ENCODE results near the gene NXPH1. TPM values are rescaled to one million over a fixed set of nuclear protein-coding genes. Genes with fewer than 3 reads are reported as not detected.

NXPH1 gene
- total and polyA plus RNA-seq, 2 donors (not counting 1 experiment from before 2014, with no cell fraction given), result not detected

GRCh38 chr7:8480527-8480926, 47.1 kb downstream of the NXPH1 start:
- CTCF ChIA-PET, result no interaction called here
- H3K4me2 ChIP-seq (replicated peaks; ENCODE audit: low read depth, low read length, poor library complexity, severe bottlenecking), result no peak overlapping the region
- ATAC-seq (ENCODE audit: low read depth) (no peak), DNase-seq (no peak)
- H3K27me3 Mint-ChIP-seq, result peaks cover 3% of the 10 kb centered on the region
- peaks cover 6% of the 10 kb centered on the region for H3K9me3 Mint-ChIP-seq (ENCODE audit: insufficient read depth)
- H3K9ac ChIP-seq (ENCODE audit: low read length), result no peak overlapping the region
- no peak overlapping the region for H3K4me3 Mint-ChIP-seq
- no peak overlapping the region for H3K27ac ChIP-seq (ENCODE audit: low read length in 2 of 2)
- TF ChIP-seq EZH2 (IDR thresholded peaks at IDR 0.05; ENCODE audit: borderline replicate concordance, insufficient read depth, low read depth, low read length, poor library complexity, severe bottlenecking) (no peak), CTCF (IDR thresholded peaks at IDR 0.05) (no peak)
- no peaks in the 10 kb centered on the region for H4K20me1 ChIP-seq (ENCODE audit: control insufficient read depth, insufficient read depth, low read length, poor library complexity, severe bottlenecking)
- no peaks in the 10 kb centered on the region for H3K79me2 ChIP-seq (ENCODE audit: control insufficient read depth, insufficient read depth, low read length)
- WGBS (ENCODE audit: insufficient coverage), result 0% methylated on average over 1 of the region's 3 CpGs
- H2AFZ ChIP-seq (ENCODE audit: insufficient read depth, low read depth, low read length, poor library complexity, severe bottlenecking), result no peak overlapping the region
- intact Hi-C loops (cut with micrococcal nuclease), result no loop called here
- no peaks in the 10 kb centered on the region for H3K9me3 ChIP-seq (ENCODE audit: control extremely low read depth in 1 of 3, control insufficient read depth in 2 of 3, insufficient read depth in 1 of 3, low read length in 2 of 3)
- no peaks in the 10 kb centered on the region for H3K4me1 ChIP-seq (ENCODE audit: control insufficient read depth in 2 of 2, insufficient read depth in 2 of 2, low read length in 2 of 2)
- POLR2A ChIA-PET, result no interaction called here
- H3K4me1 Mint-ChIP-seq, result no peaks in the 10 kb centered on the region
- no peak overlapping the region for H3K27ac Mint-ChIP-seq
- H3K27me3 ChIP-seq (replicated peaks in 1 of 4; ENCODE audit: control extremely low read depth in 1 of 4, control insufficient read depth in 3 of 4, insufficient read depth in 4 of 4, low read length in 3 of 4), result no peaks in the 10 kb centered on the region
- no peak overlapping the region for H3K4me3 ChIP-seq (ENCODE audit: control extremely low read depth in 1 of 5, extremely low read depth in 1 of 5, insufficient read depth in 1 of 5, low read depth in 2 of 5, low read length in 4 of 5)
- H3K36me3 ChIP-seq (replicated peaks in 1 of 2; ENCODE audit: control extremely low read depth in 1 of 2, control insufficient read depth in 1 of 2, extremely low read depth in 1 of 2, insufficient read depth in 2 of 2, low read length in 1 of 2), result no peaks in the 10 kb centered on the region

GRCh38 chr7:8481096-8481495, 47.7 kb downstream of the NXPH1 start:
- no peaks in the 10 kb centered on the region for H3K36me3 ChIP-seq (replicated peaks in 1 of 2; ENCODE audit: control extremely low read depth in 1 of 2, control insufficient read depth in 1 of 2, extremely low read depth in 1 of 2, insufficient read depth in 2 of 2, low read length in 1 of 2)
- H3K4me3 ChIP-seq (ENCODE audit: control extremely low read depth in 1 of 5, extremely low read depth in 1 of 5, insufficient read depth in 1 of 5, low read depth in 2 of 5, low read length in 4 of 5), result no peak overlapping the region
- Mint-ChIP-seq H3K4me3 (no peak overlapping the region), H3K27me3 (peaks cover 3% of the 10 kb centered on the region), H3K27ac (no peak overlapping the region), H3K9me3 (ENCODE audit: insufficient read depth) (peaks cover 6% of the 10 kb centered on the region), H3K4me1 (no peaks in the 10 kb centered on the region)
- no peaks in the 10 kb centered on the region for H3K9me3 ChIP-seq (ENCODE audit: control extremely low read depth in 1 of 3, control insufficient read depth in 2 of 3, insufficient read depth in 1 of 3, low read length in 2 of 3)
- ATAC-seq (ENCODE audit: low read depth) (no peak), DNase-seq (no peak)
- no peak overlapping the region for H3K4me2 ChIP-seq (replicated peaks; ENCODE audit: low read depth, low read length, poor library complexity, severe bottlenecking)
- intact Hi-C loops (cut with micrococcal nuclease), result no loop called here
- H2AFZ ChIP-seq (ENCODE audit: insufficient read depth, low read depth, low read length, poor library complexity, severe bottlenecking), result no peak overlapping the region
- CTCF ChIA-PET, result no interaction called here
- no peak for TF ChIP-seq EZH2 (IDR thresholded peaks at IDR 0.05; ENCODE audit: borderline replicate concordance, insufficient read depth, low read depth, low read length, poor library complexity, severe bottlenecking)
- no peak for TF ChIP-seq CTCF (IDR thresholded peaks at IDR 0.05)
- WGBS (ENCODE audit: insufficient coverage), result no CpG with 5 or more reads among the region's 2 CpGs
- H3K9ac ChIP-seq (ENCODE audit: low read length), result no peak overlapping the region
- no peaks in the 10 kb centered on the region for H3K27me3 ChIP-seq (replicated peaks in 1 of 4; ENCODE audit: control extremely low read depth in 1 of 4, control insufficient read depth in 3 of 4, insufficient read depth in 4 of 4, low read length in 3 of 4)
- H3K27ac ChIP-seq (ENCODE audit: low read length in 2 of 2), result no peak overlapping the region
- no peaks in the 10 kb centered on the region for H3K4me1 ChIP-seq (ENCODE audit: control insufficient read depth in 2 of 2, insufficient read depth in 2 of 2, low read length in 2 of 2)
- POLR2A ChIA-PET, result no interaction called here
- H3K79me2 ChIP-seq (ENCODE audit: control insufficient read depth, insufficient read depth, low read length), result no peaks in the 10 kb centered on the region
- no peaks in the 10 kb centered on the region for H4K20me1 ChIP-seq (ENCODE audit: control insufficient read depth, insufficient read depth, low read length, poor library complexity, severe bottlenecking)

Measured in B cell (primary cell).